SK-N-SH treated with all-trans-retinoic acid at 6 μM for 48 hours (cell line): Measurements from ENCODE around the gene ARHGAP15.

Experiments
- ATAC-seq: fragments of 200-7000 bp; cut with Tn5 transposase; 3 replicates; pipeline ENCODE4 v1.9.1; 2020; ENCODE audit warnings: mild to moderate bottlenecking, moderate library complexity
- ARNTL ChIP-seq: fragments of 450-650 bp; formaldehyde crosslinking; IDR thresholded peaks from 2 replicates; pipeline ENCODE4 v1.5.0; 2020; ENCODE audit warnings: low read depth, mild to moderate bottlenecking, moderate library complexity, borderline replicate concordance
- CREB5 ChIP-seq: fragments of 250-450 bp; sonication (Bioruptor Pico); IDR thresholded peaks from 2 replicates; pipeline ENCODE4 v1.5.1; 2020; ENCODE audit warnings: low read depth, mild to moderate bottlenecking, moderate library complexity
- CSRNP3 ChIP-seq: fragments of 250-450 bp; sonication (Bioruptor Pico); IDR thresholded peaks from 2 replicates; pipeline ENCODE4 v1.5.1; 2021; ENCODE audit warnings: mild to moderate bottlenecking, moderate library complexity
- ESRRG ChIP-seq: fragments of 250-450 bp; sonication (Bioruptor Pico); IDR thresholded peaks from 2 replicates; pipeline ENCODE4 v1.6.1; 2021; ENCODE audit warnings: mild to moderate bottlenecking
- GLIS3 ChIP-seq: fragments of 250-450 bp; sonication (Bioruptor Pico); IDR thresholded peaks from 2 replicates; pipeline ENCODE4 v1.5.0; 2020; ENCODE audit warnings: mild to moderate bottlenecking, moderate library complexity
- ISL1 ChIP-seq: fragments of 250-450 bp; sonication (Bioruptor Pico); IDR thresholded peaks from 2 replicates; pipeline ENCODE4 v2.1.2; 2022; ENCODE audit warnings: mild to moderate bottlenecking, moderate library complexity
- OSR1 ChIP-seq: fragments of 250-450 bp; sonication (Bioruptor Pico); IDR thresholded peaks from 2 replicates; pipeline ENCODE4 v1.8.0; 2022; ENCODE audit warnings: moderate library complexity, mild to moderate bottlenecking, inconsistent platforms
- PATZ1 ChIP-seq: fragments of 250-450 bp; sonication (Bioruptor Pico); IDR thresholded peaks from 2 replicates; pipeline ENCODE4 v1.8.0; 2020; ENCODE audit warnings: mild to moderate bottlenecking, moderate library complexity, borderline replicate concordance
- PPARA ChIP-seq: fragments of 250-450 bp; sonication (Bioruptor Pico); IDR thresholded peaks from 2 replicates; pipeline ENCODE4 v1.5.0; 2020; ENCODE audit warnings: mild to moderate bottlenecking, borderline replicate concordance
- SNAI2 ChIP-seq: fragments of 250-450 bp; sonication (Bioruptor Pico); IDR thresholded peaks from 2 replicates; pipeline ENCODE4 v1.5.0; 2020; ENCODE audit warnings: mild to moderate bottlenecking, moderate library complexity
- TCF4 ChIP-seq: fragments of 250-450 bp; sonication (Bioruptor Pico); IDR thresholded peaks from 2 replicates; pipeline ENCODE4 v1.8.0; 2021; ENCODE audit warnings: mild to moderate bottlenecking, moderate library complexity, borderline replicate concordance
- TOX ChIP-seq: fragments of 250-450 bp; sonication (Bioruptor Pico); IDR thresholded peaks from 2 replicates; pipeline ENCODE4 v1.8.0; 2021; ENCODE audit warnings: mild to moderate bottlenecking, moderate library complexity, borderline replicate concordance
- TSHZ2 ChIP-seq: fragments of 250-450 bp; sonication (Bioruptor Pico); IDR thresholded peaks from 2 replicates; pipeline ENCODE4 v1.5.0; 2020; ENCODE audit warnings: mild to moderate bottlenecking, moderate library complexity
- ZFP3 ChIP-seq: fragments of 250-450 bp; sonication (Bioruptor Pico); IDR thresholded peaks from 2 replicates; pipeline ENCODE4 v1.5.0; 2020; ENCODE audit warnings: mild to moderate bottlenecking, moderate library complexity
- ZNF565 ChIP-seq: fragments of 450-650 bp; formaldehyde crosslinking; conservative IDR thresholded peaks from 2 replicates; pipeline ENCODE4 v1.5.0; 2020; ENCODE audit warnings: low read depth, mild to moderate bottlenecking, moderate library complexity
- ZNF70 ChIP-seq: fragments of 450-650 bp; formaldehyde crosslinking; IDR thresholded peaks from 2 replicates; pipeline ENCODE4 v1.5.0; 2020; ENCODE audit warnings: mild to moderate bottlenecking, moderate library complexity
- ZNF8 ChIP-seq: fragments of 450-650 bp; formaldehyde crosslinking; IDR thresholded peaks from 2 replicates; pipeline ENCODE4 v1.5.0; 2020; ENCODE audit warnings: mild to moderate bottlenecking, moderate library complexity

ARHGAP15 gene

GRCh38 chr2:143497726-143498125 is 368.5 kb downstream of the ARHGAP15 start:
- ATAC-seq, result no peak
- TF ChIP-seq TSHZ2 (no peak), PPARA (no peak), CREB5 (CRISPR knock-in tag) (no peak), ARNTL (no peak), TOX (CRISPR knock-in tag) (no peak), ISL1 (CRISPR knock-in tag) (no peak), ZNF70 (CRISPR knock-in tag) (no peak), ZNF8 (no peak), CSRNP3 (CRISPR knock-in tag) (no peak), GLIS3 (CRISPR knock-in tag) (no peak), ZFP3 (CRISPR knock-in tag) (no peak)

- no peak for ATAC-seq
- TF ChIP-seq SNAI2 (CRISPR knock-in tag) (no peak), TCF4 (CRISPR knock-in tag) (no peak), TOX (CRISPR knock-in tag) (no peak), CREB5 (CRISPR knock-in tag) (no peak), ARNTL (no peak), CSRNP3 (CRISPR knock-in tag) (no peak), TSHZ2 (no peak), PPARA (no peak), ISL1 (CRISPR knock-in tag) (no peak), GLIS3 (CRISPR knock-in tag) (no peak), ESRRG (CRISPR knock-in tag) (no peak), PATZ1 (CRISPR knock-in tag) (no peak), OSR1 (CRISPR knock-in tag) (no peak), ZNF565 (CRISPR knock-in tag) (no peak)
Observed at GRCh38 chr2:143498496-143498895, 369.3 kb downstream of the ARHGAP15 start.
